Urothelium cell line (cell line): ENCODE measurements around the gene NTNG1.

Experiments used
- DNase-seq: peaks from one replicate; pipeline ENCODE4 v3.0.0; 2011; ENCODE audit warnings: low spot score, mixed read lengths
- FAIRE-seq: peaks from 2 replicates; lab custom pipeline; 2011; peaks lifted over from hg19 to GRCh38; lab: Jason Lieb, UNC

The NTNG1 gene

GRCh38 chr1:107486349-107486748 lies 345.5 kb downstream of the NTNG1 start:
- FAIRE-seq (no peak), DNase-seq (no peak)

GRCh38 chr1:107487506-107487905 lies 346.7 kb downstream of the NTNG1 start:
- FAIRE-seq (no peak), DNase-seq (no peak)

GRCh38 chr1:107491582-107491981 lies 350.7 kb downstream of the NTNG1 start:
- no peak for FAIRE-seq
- no peak for DNase-seq

- DNase-seq = no peak
- FAIRE-seq = no peak
These were observed 352.4 kb downstream of the NTNG1 start for GRCh38 chr1:107493111-107493716.

- FAIRE-seq = no peak
- DNase-seq = no peak
These were observed 353.2 kb downstream of the NTNG1 start for GRCh38 chr1:107494061-107494460.

- DNase-seq = no peak
- FAIRE-seq = no peak
These were observed 355.2 kb downstream of the NTNG1 start for GRCh38 chr1:107496002-107496401.

GRCh38 chr1:107499139-107499744 lies 358.4 kb downstream of the NTNG1 start:
- FAIRE-seq (no peak), DNase-seq (no peak)

- DNase-seq (no peak), FAIRE-seq (no peak)
These were observed 360.3 kb downstream of the NTNG1 start for GRCh38 chr1:107501081-107501605.

- FAIRE-seq (no peak), DNase-seq (no peak)
These were observed 369.5 kb downstream of the NTNG1 start for GRCh38 chr1:107510347-107510746.

- no peak for FAIRE-seq
- DNase-seq = no peak
These were observed 372.0 kb downstream of the NTNG1 start for GRCh38 chr1:107512836-107513235.

GRCh38 chr1:107514841-107515240 lies 374.0 kb downstream of the NTNG1 start:
- no peak for DNase-seq
- no peak for FAIRE-seq

- FAIRE-seq = no peak
These were observed 374.9 kb downstream of the NTNG1 start for GRCh38 chr1:107515702-107516101.

GRCh38 chr1:107523061-107523460 lies 382.2 kb downstream of the NTNG1 start:
- FAIRE-seq = no peak
- DNase-seq = no peak

More at GRCh38 chr1:107515702-107516101, 374.9 kb downstream of the NTNG1 start:
- no peak for DNase-seq

- DNase-seq (no peak), FAIRE-seq (no peak)
These were observed 382.9 kb downstream of the NTNG1 start for GRCh38 chr1:107523736-107524135.

GRCh38 chr1:107524301-107524700 lies 383.5 kb downstream of the NTNG1 start:
- FAIRE-seq (no peak), DNase-seq (no peak)

GRCh38 chr1:107525145-107525544 lies 384.3 kb downstream of the NTNG1 start:
- DNase-seq (peak; percentile 13), FAIRE-seq (no peak)

GRCh38 chr1:107525961-107526360 lies 385.1 kb downstream of the NTNG1 start:
- no peak for DNase-seq
- FAIRE-seq = no peak

- FAIRE-seq (no peak), DNase-seq (no peak)
These were observed 385.8 kb downstream of the NTNG1 start for GRCh38 chr1:107526524-107527198.

GRCh38 chr1:107529511-107530149 lies 388.8 kb downstream of the NTNG1 start:
- FAIRE-seq (no peak), DNase-seq (peak; percentile 57)

GRCh38 chr1:107530543-107530942 lies 389.7 kb downstream of the NTNG1 start:
- DNase-seq = peak; percentile 49
- FAIRE-seq = no peak

GRCh38 chr1:107531065-107531908 lies 390.4 kb downstream of the NTNG1 start:
- FAIRE-seq (no peak), DNase-seq (no peak)
